Testis (tissue), 3 donors: ENCODE measurements around the gene TIAM1. TPM values are rescaled to one million over a fixed set of nuclear protein-coding genes. Genes with fewer than 3 reads are reported as not detected.

Source experiments
- DNase-seq: peaks from one replicate; pipeline ENCODE4 v3.0.0-alpha.2; 2019
- H3K27ac ChIP-seq, 2 donors: fragments of 200-600 bp; sonication (generic); one replicate each; pipeline ENCODE4 v1.5.1; 2019
- H3K27me3 ChIP-seq: fragments of 200-600 bp; sonication (generic); one replicate; pipeline ENCODE4 v1.5.1; 2019
- H3K36me3 ChIP-seq: fragments of 200-600 bp; sonication (generic); one replicate; pipeline ENCODE4 v1.5.1; 2017; ENCODE audit warnings: low read depth; ENCODE audit errors: missing control alignments
- H3K4me1 ChIP-seq: fragments of 200-600 bp; sonication (generic); one replicate; pipeline ENCODE4 v1.5.1; 2019
- H3K4me3 ChIP-seq, 2 donors: fragments of 200-600 bp; sonication (generic); one replicate each; pipeline ENCODE4 v1.5.1; 2017 to 2019
- H3K9me3 ChIP-seq: fragments of 200-600 bp; sonication (generic); one replicate; pipeline ENCODE4 v1.5.1; 2017
- POLR2A ChIP-seq: fragments of 450-650 bp; IDR thresholded peaks from one replicate; pipeline ENCODE4 v1.6.1; 2017; ENCODE audit warnings: antibody characterized with exemption, mild to moderate bottlenecking, moderate library complexity
- WGBS, 2 donors: methylation state at CpG; one replicate each; pipeline ENCODE4 v1.1.5; 2018; 5-methylcytosine and 5-hydroxymethylcytosine counted together
- intact Hi-C: fragments of 100-400 bp; cut with DNase I; formaldehyde crosslinking; loops from one replicate; pipeline ENCODE4 v1.15.1; 2023; ENCODE audit warnings: low total_unique reads
- polyA plus RNA-seq: library from polyadenylated mRNA; stranded (reverse); fragments of 350-450 nt; fragmentation: Illumina TruSeq; extraction: RNeasy Lipid Tissue Mini Kit (QIAGEN cat#74804); gene quantifications from one replicate; pipeline ENCODE4 v1.2.3, GENCODE V29; 2014; ENCODE audit warnings: low read depth, low replicate concordance; ENCODE audit not compliant: insufficient read depth
- total RNA-seq, 2 donors: library from RNA; depleted of rRNA; stranded (reverse); fragments of >200 nt; gene quantifications; one replicate each; pipeline ENCODE4 v1.2.3, GENCODE V29; 2016
- TF ChIP-seq, protein P1 (sequence below), 3 experiments: fragments of 450-650 bp in 2 of 3; fragments of 200-600 bp in 1 of 3; sonication (generic) in 1 of 3; IDR thresholded peaks; one replicate each; pipeline ENCODE4 v1.5.1; 2016 to 2019; ENCODE audit warnings: antibody characterized with exemption in 3 of 3, mild to moderate bottlenecking in 2 of 3, moderate library complexity in 1 of 3

TIAM1 gene
- total and polyA plus RNA-seq, 3 donors from 2014 or later: 21.3 to 51.6 (median 34.6) TPM

DNA sequence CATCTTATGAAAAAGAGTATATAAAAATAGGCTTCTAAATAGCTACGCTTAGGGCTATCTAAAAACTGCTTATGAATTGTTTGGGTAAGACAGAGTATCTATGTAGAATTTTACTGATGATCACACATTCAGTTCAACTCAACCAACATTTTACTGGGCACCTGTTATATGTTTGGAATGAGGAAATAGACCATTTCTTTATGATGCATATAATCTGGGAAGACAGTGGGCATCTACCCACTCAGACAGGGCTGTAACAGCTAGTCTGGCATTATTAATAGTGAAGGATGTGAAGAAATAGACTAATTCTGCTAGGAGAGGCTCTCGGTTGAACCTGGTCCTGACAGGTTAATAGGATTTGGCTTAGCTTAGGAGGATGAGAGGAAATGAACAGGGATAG lies 56.9 kb downstream of the TIAM1 start:
- H3K4me3 ChIP-seq: no peak overlapping the region
- H3K4me1 ChIP-seq: peaks cover 8% of the 10 kb centered on the region
- H3K36me3 ChIP-seq: no peaks in the 10 kb centered on the region
- H3K27ac ChIP-seq: no peak overlapping the region
- TF ChIP-seq, protein P1, sequence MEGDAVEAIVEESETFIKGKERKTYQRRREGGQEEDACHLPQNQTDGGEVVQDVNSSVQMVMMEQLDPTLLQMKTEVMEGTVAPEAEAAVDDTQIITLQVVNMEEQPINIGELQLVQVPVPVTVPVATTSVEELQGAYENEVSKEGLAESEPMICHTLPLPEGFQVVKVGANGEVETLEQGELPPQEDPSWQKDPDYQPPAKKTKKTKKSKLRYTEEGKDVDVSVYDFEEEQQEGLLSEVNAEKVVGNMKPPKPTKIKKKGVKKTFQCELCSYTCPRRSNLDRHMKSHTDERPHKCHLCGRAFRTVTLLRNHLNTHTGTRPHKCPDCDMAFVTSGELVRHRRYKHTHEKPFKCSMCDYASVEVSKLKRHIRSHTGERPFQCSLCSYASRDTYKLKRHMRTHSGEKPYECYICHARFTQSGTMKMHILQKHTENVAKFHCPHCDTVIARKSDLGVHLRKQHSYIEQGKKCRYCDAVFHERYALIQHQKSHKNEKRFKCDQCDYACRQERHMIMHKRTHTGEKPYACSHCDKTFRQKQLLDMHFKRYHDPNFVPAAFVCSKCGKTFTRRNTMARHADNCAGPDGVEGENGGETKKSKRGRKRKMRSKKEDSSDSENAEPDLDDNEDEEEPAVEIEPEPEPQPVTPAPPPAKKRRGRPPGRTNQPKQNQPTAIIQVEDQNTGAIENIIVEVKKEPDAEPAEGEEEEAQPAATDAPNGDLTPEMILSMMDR (IDR thresholded peaks at IDR 0.05): no peak
- no peak for TF ChIP-seq POLR2A
- WGBS, 2 donors: 93 to 100% methylated on average over 2 of the region's 2 CpGs
- no peaks in the 10 kb centered on the region for H3K27me3 ChIP-seq
- no peak for DNase-seq
- H3K9me3 ChIP-seq: no peaks in the 10 kb centered on the region
- intact Hi-C loops: no loop called here

DNA sequence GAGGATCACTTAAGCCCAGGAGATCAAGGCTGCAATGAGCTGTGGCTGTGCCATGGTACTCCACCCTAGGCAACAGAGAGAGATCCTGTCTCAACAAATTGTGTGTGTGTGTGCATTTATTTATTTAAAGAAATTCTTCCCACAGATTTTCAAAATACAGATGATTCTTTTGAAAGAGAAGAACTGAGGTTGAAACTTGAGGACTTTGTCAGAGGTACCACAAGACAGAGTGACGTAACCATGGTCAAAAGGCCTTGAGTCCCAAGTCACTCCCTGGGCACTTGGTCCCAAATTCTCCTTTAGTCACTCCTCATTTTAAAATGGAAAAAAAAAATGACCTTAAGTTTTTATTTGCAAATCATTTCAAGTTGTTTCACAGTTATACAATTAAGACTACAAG lies 57.4 kb downstream of the TIAM1 start:
- TF ChIP-seq POLR2A: no peak
- TF ChIP-seq, protein P1 (IDR thresholded peaks at IDR 0.05): no peak
- 94 to 100% methylated on average over 1 of the region's 1 CpG for WGBS, 2 donors
- Histone ChIP-seq H3K36me3 (no peaks in the 10 kb centered on the region), H3K4me3 (no peak overlapping the region), H3K27ac (no peak overlapping the region), H3K4me1 (peaks cover 12% of the 10 kb centered on the region), H3K27me3 (no peaks in the 10 kb centered on the region), H3K9me3 (no peaks in the 10 kb centered on the region)
- intact Hi-C loops: no loop called here
- no peak for DNase-seq

DNA sequence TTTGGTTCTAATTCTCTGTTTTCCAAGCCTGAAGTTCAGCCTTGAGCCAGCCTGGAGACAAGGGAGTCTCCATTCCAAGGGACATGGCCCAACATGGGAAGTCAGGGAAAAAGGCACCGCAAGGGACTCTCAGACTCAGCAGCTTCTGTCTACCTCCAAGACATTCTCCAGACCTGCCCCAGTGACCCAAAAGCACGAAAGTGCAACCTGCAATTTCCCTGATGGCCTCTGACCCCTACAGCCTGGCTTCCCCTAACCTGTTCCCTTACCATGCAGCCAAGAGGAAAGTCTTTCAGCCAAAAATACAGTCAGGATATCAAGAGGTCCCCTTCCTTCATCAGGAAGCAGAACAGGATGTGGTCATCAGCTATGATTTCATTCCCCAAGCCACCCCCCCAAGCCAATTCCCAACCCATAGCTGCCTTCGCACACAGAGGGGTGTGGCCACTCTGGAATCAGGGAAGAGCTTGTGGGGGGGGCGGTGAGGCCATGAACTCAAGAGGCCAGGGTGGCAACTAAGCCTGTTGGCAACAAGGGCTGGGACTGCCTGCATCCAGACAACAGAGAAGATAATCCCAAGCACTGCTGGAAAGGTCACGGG lies 59.2 kb downstream of the TIAM1 start:
- Histone ChIP-seq H3K27ac (no peak overlapping the region), H3K4me1 (peaks cover 12% of the 10 kb centered on the region), H3K27me3 (no peaks in the 10 kb centered on the region), H3K4me3 (no peak overlapping the region), H3K9me3 (no peaks in the 10 kb centered on the region), H3K36me3 (no peaks in the 10 kb centered on the region)
- no peak for TF ChIP-seq POLR2A
- TF ChIP-seq, protein P1 (IDR thresholded peaks at IDR 0.05): no peak
- intact Hi-C loops: no loop called here
- 84 to 85% methylated on average over 5 of the region's 5 CpGs for WGBS, 2 donors
- no peak for DNase-seq

DNA sequence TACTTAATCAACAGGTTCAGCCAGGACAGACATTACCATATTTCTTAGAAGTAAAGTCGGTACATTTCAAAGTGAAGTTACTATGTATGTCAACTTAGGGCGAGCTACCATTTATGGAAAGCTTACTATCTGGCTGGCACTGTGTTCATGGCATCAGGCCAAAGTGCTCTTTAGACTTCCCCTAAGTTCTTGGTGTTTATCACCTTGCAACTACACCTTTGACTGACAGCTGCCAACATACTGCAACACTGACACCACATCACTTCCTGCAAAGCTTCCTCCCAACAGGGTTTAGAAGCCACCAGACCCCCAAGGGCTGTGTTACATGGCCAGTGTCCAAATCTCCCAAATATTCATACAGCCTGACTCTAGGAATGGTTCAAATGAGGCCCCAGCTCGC lies 61.0 kb downstream of the TIAM1 start:
- no peak for TF ChIP-seq POLR2A
- TF ChIP-seq, protein P1 (IDR thresholded peaks at IDR 0.05): no peak
- intact Hi-C loops: no loop called here
- Histone ChIP-seq H3K9me3 (no peaks in the 10 kb centered on the region), H3K36me3 (no peaks in the 10 kb centered on the region), H3K27ac (no peak overlapping the region), H3K27me3 (no peaks in the 10 kb centered on the region), H3K4me1 (peaks cover 12% of the 10 kb centered on the region), H3K4me3 (no peak overlapping the region)
- WGBS, 2 donors: 90 to 95% methylated on average over 3 of the region's 3 CpGs
- DNase-seq: no peak

DNA sequence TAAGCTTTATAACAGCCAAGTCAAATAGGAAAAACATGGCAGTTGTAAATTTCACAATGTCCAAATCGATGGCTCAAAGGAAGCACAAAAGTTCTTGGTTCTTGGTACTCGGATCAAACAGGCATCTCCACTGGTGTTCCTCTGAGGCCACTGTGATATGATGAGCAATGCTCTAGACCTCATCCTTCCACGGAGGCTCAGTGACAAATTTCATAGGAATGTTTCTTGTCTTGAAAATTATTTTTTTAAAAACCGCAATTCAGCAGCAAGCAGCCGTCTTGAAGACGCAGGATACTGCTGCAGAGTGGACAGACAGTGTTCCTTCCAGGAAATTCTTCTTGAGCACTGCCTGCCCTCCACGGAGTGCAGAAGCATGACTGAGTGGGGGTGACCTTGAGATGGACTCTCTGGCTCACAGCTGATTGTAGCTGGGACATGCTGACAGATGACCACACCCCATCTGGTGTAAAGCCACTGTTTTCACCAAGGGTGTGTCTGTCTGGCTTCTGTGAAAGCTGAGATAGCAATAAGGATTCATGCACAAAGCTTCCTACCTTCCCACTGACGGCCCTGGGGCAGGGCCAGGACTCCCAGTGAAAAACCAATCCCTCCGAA lies 61.9 kb downstream of the TIAM1 start:
- Histone ChIP-seq H3K4me3 (no peak overlapping the region), H3K27me3 (no peaks in the 10 kb centered on the region), H3K4me1 (peaks cover 12% of the 10 kb centered on the region), H3K9me3 (no peaks in the 10 kb centered on the region), H3K27ac (no peak overlapping the region), H3K36me3 (no peaks in the 10 kb centered on the region)
- intact Hi-C loops: no loop called here
- no peak for TF ChIP-seq POLR2A
- TF ChIP-seq, protein P1 (IDR thresholded peaks at IDR 0.05): no peak
- WGBS, 2 donors: 34 to 49% methylated on average over 9 of the region's 9 CpGs
- DNase-seq: peak; percentile 74
